HG03378 (cell line): ENCODE results near the gene RACK1.
"Not testable (repeated sequence)": the region's sequence is repeated elsewhere in the genome, so short reads cannot be mapped to it uniquely, and the experiment has no call there.

Experiments
- ATAC-seq: cut with Tn5 transposase; IDR thresholded peaks from one replicate; pipeline ENCODE4 v1.9.1; 2021; ENCODE audit warnings: mild to moderate bottlenecking, moderate library complexity; ENCODE audit not compliant: unreplicated experiment

Gene RACK1

DNA sequence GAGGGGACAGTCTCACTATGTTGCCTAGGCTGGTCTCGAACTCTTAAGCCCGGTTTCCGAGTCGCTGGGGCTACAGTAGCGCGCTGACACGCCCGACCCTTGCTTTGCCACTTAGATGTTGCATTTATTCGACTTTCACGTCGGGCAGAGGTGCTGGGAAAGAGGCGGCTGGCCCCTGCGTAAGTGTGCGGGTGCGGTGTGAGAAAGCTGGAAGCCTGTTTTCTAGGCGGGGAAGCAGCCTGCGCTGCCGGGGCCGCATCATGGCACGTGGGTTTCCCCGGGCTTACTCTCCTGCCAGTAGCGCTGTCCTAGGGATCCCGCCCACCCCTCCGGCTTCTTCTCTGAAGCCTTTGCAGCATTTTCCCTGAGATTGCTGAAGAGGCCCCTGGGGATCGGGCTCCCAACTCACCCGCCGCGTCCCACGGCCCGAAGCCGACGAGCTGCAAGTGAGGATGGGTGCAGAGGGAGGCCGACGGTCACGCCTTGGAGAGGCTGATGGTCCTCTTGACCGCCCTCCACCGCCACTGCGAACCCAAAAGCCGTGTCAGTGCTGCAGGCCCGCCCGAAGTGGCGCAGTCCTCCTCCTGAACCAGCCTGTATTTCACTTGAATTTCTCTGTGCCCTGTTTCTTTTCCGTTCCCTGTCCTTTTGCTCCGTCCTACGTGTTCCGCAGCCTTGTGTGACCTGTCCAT, 26.4 kb downstream of the RACK1 start:
- peak; percentile 22 for ATAC-seq

DNA sequence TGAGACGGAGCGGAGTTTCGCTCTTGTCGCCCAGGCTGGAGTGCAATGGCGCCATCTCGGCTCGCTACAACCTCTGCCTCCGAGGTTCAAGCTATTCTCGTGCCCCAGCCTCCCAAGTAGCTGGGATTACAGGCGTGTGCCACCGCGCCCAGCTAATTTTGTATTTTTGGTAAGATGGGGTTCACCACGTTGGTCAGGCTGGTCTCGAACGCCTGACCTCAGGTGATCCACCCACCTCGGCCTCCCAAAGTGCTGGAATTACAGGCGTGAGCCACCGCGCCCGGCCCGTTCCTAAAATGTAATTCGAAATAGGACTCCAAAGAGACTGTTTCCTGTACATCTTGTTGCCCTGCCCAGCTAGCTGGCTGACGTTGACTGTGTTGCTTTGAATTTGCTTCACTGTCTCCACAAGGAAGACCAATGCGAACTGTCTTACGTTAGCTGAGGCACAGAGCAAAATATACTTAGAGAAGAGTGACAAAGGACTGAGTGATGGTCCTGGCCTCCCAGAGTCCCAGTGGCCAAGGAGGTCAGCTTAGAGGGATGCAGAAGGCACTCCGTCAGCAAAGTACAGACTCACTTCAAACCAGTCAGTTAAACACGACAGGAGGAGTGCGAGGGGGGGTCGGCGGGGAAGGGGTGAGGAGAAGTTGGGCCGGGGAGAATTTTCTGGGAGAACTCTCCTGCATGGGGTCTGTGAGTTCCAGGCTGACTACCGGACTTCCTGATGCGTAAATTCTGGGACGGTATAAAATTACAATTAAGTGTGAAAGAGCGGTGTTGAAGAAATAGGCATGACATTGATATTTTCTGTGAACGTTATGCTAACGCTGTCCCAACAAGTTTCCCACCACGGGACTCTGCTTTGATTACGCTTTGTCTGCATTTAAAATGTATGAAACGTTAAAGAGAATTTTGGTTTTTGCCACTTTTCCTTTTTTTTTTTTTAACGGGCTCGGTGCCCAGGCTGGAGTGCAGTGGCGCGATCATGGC, 27.4 kb downstream of the RACK1 start:
- no peak for ATAC-seq

DNA sequence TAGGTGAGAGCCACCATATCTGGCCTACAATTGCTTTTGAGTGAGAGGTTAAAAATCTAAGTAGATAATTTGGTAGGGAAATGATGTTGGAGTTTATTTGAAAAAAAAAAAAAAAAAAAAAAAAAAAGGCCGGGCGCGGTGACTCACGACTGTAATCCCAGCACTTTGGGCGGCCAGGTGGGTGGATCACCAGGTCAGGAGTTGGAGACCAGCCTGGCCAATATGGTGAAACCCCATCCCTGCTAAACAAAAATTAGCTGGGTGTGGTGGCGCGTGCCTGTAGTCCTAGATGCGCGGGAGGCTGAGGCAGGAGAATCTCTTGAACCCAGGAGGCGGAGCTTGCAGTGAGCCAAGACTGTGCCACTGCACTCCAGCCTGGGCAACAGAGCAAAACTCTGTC, 29.5 kb downstream of the RACK1 start:
- ATAC-seq = not testable (repeated sequence)

- no peak for ATAC-seq
Observed at GRCh38 chr5:181212934-181213333, 30.8 kb downstream of the RACK1 start.

DNA sequence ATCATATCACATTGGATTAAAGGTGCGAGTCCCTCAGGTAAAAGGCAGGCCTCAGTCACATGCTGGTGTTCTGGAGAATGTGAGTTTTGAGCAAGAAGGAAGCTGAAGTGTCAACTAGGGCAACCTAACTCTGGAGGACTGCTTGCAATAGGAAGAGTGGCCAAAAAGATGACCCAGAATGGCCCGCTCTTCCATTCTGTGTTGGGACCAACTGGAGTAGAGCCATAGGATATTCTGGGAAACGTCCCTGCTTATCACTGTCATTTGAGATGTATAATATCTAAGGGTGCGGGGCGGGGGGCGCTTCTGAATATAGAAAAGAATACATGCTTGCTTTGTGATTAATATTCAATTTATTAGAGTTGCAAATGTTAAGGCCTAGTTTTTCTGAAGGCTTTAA, 31.6 kb downstream of the RACK1 start:
- no peak for ATAC-seq

DNA sequence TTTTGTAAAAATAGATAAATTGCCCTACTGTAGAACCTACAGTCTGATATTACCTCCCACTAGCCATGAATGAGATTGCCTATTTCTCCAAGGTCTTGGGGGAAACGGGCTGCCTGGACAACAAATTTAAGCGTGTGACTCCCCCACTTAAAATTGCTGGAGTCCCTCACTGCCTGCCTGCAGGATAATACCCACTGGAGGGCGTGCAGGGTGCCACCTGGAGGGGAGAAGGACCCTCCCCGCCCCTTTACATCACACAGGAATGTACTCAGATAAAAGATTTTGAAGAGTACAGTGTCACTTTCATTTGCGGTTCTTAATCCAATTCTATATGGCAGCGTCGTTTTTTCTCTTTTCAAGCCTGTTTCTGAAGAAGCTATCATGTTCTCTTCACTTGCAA, 32.5 kb downstream of the RACK1 start:
- no peak for ATAC-seq

DNA sequence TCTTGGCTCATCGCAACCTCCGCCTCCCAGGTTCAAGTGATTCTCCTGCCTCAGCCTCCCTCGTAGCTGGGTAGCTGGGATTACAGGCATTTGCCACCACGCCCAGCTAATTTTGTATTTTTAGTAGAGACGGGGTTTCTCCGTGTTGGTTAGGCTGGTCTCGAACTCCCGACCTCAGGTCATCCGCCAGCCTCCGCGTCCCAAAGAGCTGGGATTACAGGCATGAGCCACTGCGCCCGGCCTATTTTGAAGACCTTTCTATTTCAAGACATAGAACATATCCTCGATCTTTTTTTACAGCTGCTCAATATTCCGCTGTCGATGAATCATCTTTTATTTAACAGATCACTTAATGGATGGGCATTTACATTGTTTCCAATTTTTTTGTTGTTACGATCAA, 33.0 kb downstream of the RACK1 start:
- ATAC-seq = not testable (repeated sequence)

DNA sequence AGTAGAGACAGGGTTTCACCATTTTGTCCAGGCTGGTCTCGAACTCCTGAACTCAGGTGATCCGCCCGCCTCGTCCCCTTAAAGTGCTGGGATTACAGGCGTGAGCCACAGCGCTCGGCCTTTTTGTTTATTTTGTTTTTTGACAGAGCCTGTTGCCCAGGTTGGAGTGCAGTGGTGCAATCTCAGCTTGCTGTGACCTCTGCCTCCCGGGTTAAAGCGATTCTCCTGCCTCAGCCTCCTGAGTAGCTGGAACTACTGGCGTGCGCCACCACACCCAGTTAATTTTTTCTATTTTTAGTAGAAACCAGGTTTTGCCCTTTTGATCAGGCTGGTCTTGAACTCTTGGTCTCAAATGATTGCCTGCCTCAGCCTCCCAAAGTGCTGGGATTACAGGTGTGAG, 33.6 kb downstream of the RACK1 start:
- ATAC-seq = not testable (repeated sequence)

- not testable (repeated sequence) for ATAC-seq
Observed at GRCh38 chr5:181209006-181209405, 34.7 kb downstream of the RACK1 start.

DNA sequence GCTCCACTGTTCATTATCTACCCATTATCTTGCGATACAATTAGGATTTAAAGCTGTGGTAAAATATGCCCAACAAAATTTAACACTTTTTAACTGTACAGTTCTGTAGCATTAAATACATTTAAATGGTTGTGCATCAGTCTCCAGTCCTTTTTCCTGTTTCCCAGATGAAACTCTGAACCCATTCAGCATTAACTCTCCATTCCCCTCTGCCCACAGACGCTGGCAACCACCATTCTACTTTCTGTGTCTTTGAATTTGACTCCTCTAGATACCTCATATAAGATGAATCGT, 35.8 kb downstream of the RACK1 start:
- ATAC-seq = no peak

DNA sequence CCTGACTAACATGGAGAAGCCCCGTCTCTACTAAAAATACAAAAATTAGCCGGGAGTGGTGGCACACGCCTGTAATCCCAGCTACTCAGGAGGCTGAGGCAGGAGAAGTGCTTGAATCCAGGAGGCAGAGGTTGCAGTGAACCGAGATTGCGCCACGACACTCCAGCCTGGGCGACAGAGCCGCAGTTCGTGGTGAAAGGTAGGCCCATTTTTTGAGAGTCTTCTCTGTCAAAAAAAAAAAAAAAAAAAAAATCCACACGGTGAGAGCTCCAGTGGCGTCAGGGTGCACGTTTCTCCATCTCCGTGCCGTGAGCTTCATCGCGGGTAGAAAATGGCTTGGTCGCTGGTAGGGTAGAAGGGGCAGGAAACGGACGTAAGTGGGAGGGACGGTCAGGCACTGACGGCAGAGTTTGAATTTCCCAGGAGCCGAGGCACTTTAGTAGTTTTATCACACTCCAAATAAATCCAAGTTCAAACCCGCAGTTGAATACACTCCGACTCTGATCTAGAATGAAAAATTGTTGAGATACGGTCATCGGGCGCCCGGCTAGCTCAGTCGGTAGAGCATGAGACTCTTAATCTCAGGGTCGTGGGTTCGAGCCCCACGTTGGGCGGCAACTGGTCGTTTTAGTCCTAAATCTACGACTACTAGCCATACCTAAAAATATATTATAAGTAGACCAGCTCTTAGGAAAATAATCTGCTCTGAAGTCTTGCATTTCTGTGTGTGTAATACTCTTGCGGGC, 36.3 kb downstream of the RACK1 start:
- no peak for ATAC-seq

GRCh38 chr5:181205761-181206649, 37.7 kb downstream of the RACK1 start:
- ATAC-seq = no peak

- no peak for ATAC-seq
Observed at GRCh38 chr5:181204826-181205760, 38.6 kb downstream of the RACK1 start, which contains the start of gene TRIM7. Gene TRIM7 (minus strand): TSS chr5:181205196. CDS start chr5:181205110, 86 bp downstream.

DNA sequence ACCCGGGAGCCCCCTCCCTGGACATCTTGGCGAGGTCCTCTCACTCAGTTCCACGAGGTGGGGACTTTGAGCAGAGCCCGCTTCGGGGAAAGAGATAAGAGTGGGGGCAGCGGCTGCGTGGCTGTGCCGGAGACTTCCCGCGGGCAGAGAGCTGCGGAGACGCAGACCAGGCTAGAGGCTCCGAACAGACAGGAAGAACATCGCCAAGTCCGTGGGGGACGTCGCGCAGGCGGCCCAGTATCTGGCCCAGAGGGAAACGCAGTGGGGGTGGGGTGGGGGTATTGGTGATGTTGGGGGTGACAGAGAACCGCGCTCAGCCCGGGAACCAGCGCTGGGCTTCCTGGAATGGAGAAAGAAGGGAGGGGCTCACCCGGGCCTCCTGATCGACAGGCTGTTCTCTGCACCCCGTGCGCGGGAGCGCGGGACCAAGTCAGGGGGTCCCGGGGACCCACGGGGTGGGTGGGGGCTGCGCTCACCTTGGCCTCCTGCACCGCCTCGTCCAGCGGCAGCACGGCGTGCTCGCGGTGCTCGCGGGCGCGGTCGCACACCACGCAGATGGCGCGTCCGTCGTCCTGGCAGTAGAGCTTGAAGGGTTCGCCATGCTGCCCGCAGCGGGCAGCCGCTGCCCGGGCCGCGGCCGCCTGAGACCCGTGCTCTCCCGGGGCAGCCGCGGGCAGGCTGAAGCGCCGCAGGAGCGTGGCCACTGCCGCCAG, 39.4 kb downstream of the RACK1 start:
- ATAC-seq = no peak

DNA sequence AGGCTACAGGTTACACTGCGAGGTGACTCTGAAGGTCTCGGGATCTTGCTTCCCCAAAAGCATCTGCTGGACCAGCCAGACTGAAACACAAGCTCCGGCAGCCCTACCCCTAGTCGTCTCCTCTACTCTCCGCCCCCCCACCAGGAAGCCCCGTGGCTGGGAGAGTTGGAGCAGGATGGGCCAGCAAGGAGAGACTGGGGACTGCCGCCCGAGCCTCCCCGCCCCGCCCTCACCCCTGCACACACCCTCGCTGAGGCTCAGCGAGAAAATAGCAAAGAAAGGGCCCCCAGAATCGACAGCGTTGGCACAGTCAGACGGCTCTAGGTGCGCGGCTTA, 40.0 kb downstream of the RACK1 start:
- ATAC-seq = no peak

GRCh38 chr5:181203093-181203711, 40.5 kb downstream of the RACK1 start:
- no peak for ATAC-seq

GRCh38 chr5:181200816-181201215, 42.9 kb downstream of the RACK1 start:
- no peak for ATAC-seq

- no peak for ATAC-seq
Observed at GRCh38 chr5:181199881-181200638, 43.6 kb downstream of the RACK1 start.
